ENCODE measurements around the gene APMAP. TPM values are rescaled to one million over a fixed set of nuclear protein-coding genes. Genes with fewer than 3 reads are reported as not detected.
"Not testable (repeated sequence)": the region's sequence is repeated elsewhere in the genome, so short reads cannot be mapped to it uniquely, and the experiment has no call there.

APMAP gene
- total RNA-seq, 4 donors from 2014 or later, result 19.0 to 40.9 (median 31.6) TPM

GRCh38 chr20:25005661-25006060, 13.1 kb upstream of the APMAP start:
- no peak for TF ChIP-seq POLR2A (IDR thresholded peaks at IDR 0.05)
- TF ChIP-seq, protein P1, sequence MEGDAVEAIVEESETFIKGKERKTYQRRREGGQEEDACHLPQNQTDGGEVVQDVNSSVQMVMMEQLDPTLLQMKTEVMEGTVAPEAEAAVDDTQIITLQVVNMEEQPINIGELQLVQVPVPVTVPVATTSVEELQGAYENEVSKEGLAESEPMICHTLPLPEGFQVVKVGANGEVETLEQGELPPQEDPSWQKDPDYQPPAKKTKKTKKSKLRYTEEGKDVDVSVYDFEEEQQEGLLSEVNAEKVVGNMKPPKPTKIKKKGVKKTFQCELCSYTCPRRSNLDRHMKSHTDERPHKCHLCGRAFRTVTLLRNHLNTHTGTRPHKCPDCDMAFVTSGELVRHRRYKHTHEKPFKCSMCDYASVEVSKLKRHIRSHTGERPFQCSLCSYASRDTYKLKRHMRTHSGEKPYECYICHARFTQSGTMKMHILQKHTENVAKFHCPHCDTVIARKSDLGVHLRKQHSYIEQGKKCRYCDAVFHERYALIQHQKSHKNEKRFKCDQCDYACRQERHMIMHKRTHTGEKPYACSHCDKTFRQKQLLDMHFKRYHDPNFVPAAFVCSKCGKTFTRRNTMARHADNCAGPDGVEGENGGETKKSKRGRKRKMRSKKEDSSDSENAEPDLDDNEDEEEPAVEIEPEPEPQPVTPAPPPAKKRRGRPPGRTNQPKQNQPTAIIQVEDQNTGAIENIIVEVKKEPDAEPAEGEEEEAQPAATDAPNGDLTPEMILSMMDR (IDR thresholded peaks at IDR 0.05), result no peak
- Histone ChIP-seq H3K27me3 (no peaks in the 10 kb centered on the region), H3K4me3 (no peak overlapping the region), H3K4me1 (peaks cover 0 to 10% (median 0%) of the 10 kb centered on the region in 4 donors), H3K27ac (peak overlapping the region in 2 of 4 donors; percentile 32 to 66), H3K9me3 (no peaks in the 10 kb centered on the region), H3K36me3 (peaks cover 0 to 50% (median 0%) of the 10 kb centered on the region in 3 donors)
- DNase-seq, result peak; percentile 13 to 40 (median 40)

DNA sequence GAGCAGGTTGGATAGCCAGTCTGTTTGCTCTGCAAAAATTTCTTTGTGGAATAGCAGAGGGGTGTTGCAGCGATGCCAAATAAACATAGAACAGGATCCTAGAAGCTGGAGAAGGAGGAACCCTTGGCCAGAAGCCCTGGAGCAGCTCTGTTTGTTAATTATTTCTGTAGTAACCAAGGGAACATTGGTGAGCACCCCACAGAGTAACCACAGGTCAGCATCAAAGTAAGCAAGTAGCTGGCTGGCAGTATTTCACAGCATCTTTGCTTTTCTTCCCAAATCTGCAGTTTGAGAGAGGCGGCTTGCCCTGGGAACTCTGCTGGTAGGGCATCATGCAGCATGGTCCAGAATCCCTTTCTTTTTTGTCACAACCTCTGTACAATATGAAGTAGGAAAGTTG, 12.7 kb upstream of the APMAP start:
- peaks cover 0 to 10% (median 0%) of the 10 kb centered on the region in 4 donors for H3K4me1 ChIP-seq
- H3K27ac ChIP-seq, result peak overlapping the region in 2 of 4 donors; percentile 32 to 66

DNA sequence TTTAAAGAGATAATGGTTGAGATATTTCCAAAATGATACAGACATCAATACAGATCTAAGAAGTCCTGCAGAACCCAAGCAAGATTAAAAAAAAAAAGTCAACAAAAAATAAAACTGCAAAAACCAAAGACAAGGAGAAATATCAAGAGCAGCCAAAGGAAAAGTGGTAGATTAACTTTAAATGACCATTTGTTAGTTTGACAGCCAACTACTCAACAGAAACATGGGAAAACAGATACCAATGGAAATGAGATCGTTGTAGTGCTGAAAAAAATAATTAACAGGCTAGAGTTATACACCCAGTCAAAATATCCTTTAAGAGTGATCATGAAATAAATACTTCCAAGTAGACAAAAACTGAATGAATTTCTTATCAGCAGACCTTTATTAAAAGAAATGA, 10.5 kb upstream of the APMAP start:
- Histone ChIP-seq H3K4me1 (peaks cover 0 to 27% (median 0%) of the 10 kb centered on the region in 4 donors), H3K36me3 (peaks cover 0 to 24% (median 0%) of the 10 kb centered on the region in 3 donors), H3K27ac (no peak overlapping the region), H3K9me3 (no peaks in the 10 kb centered on the region), H3K27me3 (no peaks in the 10 kb centered on the region), H3K4me3 (no peak overlapping the region)
- DNase-seq, result no peak
- TF ChIP-seq POLR2A (IDR thresholded peaks at IDR 0.05), result no peak
- TF ChIP-seq, protein P1 (IDR thresholded peaks at IDR 0.05), result no peak

More for the DNA sequence above, 12.7 kb upstream of the APMAP start:
- Histone ChIP-seq H3K36me3 (peaks cover 0 to 47% (median 0%) of the 10 kb centered on the region in 3 donors), H3K9me3 (no peaks in the 10 kb centered on the region), H3K27me3 (no peaks in the 10 kb centered on the region), H3K4me3 (no peak overlapping the region)
- peak in 2 of 3 donors; percentile 8 to 48 for DNase-seq
- TF ChIP-seq, protein P1 (IDR thresholded peaks at IDR 0.05), result no peak
- no peak for TF ChIP-seq POLR2A (IDR thresholded peaks at IDR 0.05)

DNA sequence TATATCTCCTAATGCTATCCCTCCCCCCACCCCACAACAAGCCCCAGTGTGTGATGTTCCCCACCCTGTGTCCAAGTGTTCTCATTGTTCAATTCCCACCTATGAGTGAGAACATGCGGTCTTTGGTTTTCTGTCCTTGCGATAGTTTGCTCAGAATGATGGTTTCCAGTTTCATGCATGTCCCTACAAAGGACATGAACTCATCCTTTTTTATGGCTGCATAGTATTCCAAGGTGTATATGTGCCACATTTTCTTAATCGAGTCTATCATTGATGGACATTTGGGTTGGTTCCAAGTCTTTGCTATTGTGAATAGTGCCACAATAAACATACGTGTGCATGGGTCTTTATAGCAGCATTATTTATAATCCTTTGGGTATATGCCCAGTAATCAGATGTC, 8.8 kb upstream of the APMAP start:
- H3K4me1 ChIP-seq, result peaks cover 0 to 29% (median under 1%) of the 10 kb centered on the region in 4 donors
- peak overlapping the region in 1 of 4 donors; percentile 29 for H3K27ac ChIP-seq

DNA sequence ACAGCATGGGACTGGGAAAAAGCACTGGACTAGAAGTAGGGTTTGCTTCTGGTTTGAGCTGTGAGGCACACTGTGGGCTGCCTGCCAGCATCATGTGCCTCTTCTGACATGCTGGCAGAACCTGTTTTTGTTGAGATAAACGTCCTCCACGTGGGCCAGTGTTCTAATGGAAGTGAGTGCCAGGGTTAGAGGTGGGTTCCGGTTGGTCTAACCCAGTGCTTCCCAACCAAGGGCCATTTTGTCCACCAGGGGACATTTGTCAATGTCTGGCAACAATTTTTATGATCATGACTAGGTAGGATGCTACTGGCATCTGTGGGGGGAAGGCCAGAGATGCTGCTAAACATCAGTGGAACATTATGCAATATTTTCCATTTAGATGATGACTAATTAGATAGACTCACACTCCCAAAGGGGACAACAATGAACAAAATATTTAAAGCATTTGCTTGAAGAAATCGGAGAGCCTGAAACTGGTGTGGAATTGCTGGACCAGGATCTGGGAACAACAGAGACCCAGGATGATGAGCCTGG, 7.8 kb upstream of the APMAP start:
- TF ChIP-seq, protein P1 (IDR thresholded peaks at IDR 0.05), result no peak
- no peak for TF ChIP-seq POLR2A (IDR thresholded peaks at IDR 0.05)
- H3K27me3 ChIP-seq, result no peaks in the 10 kb centered on the region
- peak; percentile 15 to 67 (median 60) for DNase-seq
- H3K27ac ChIP-seq, result peak overlapping the region in 1 of 4 donors; percentile 29
- H3K36me3 ChIP-seq, result no peaks in the 10 kb centered on the region
- peaks cover 0 to 31% (median 1%) of the 10 kb centered on the region in 4 donors for H3K4me1 ChIP-seq
- H3K4me3 ChIP-seq, result no peak overlapping the region
- H3K9me3 ChIP-seq, result no peaks in the 10 kb centered on the region

More for the DNA sequence above, 8.8 kb upstream of the APMAP start:
- H3K4me3 ChIP-seq, DNase-seq, H3K9me3 ChIP-seq, H3K27me3 ChIP-seq, H3K36me3 ChIP-seq: not testable (repeated sequence)

GRCh38 chr20:24999568-24999967, 7.0 kb upstream of the APMAP start:
- TF ChIP-seq POLR2A (IDR thresholded peaks at IDR 0.05), result no peak
- TF ChIP-seq, protein P1 (IDR thresholded peaks at IDR 0.05), result no peak
- peak in 1 of 3 donors; percentile 7 for DNase-seq
- H3K27ac ChIP-seq, result peak overlapping the region in 1 of 4 donors; percentile 25
- H3K4me1 ChIP-seq, result peaks cover 0 to 31% (median 1%) of the 10 kb centered on the region in 4 donors
- H3K4me3 ChIP-seq, result no peak overlapping the region
- H3K27me3 ChIP-seq, result no peaks in the 10 kb centered on the region
- H3K36me3 ChIP-seq, result no peaks in the 10 kb centered on the region
- H3K9me3 ChIP-seq, result no peaks in the 10 kb centered on the region
